ENCODE results near the gene DCDC2B. TPM values are rescaled to one million over a fixed set of nuclear protein-coding genes. Genes with fewer than 3 reads are reported as not detected.

The DCDC2B gene
- total RNA-seq, 4 donors from 2014 or later = not detected

- no peak for TF ChIP-seq CTCF (IDR thresholded peaks at IDR 0.05; ENCODE audit: low read depth)
Observed at GRCh38 chr1:32179443-32180185, 29.3 kb upstream of the DCDC2B start, which contains the start of gene TXLNA. Gene TXLNA (plus strand): TSS chr1:32179675. CDS start chr1:32180346, 671 bp downstream.

- TF ChIP-seq CTCF (IDR thresholded peaks at IDR 0.05; ENCODE audit: low read depth) = no peak
Observed at GRCh38 chr1:32180186-32181060, 28.5 kb upstream of the DCDC2B start.

- no peak for TF ChIP-seq CTCF (IDR thresholded peaks at IDR 0.05; ENCODE audit: low read depth)
Observed at GRCh38 chr1:32181065-32181464, 27.8 kb upstream of the DCDC2B start.

GRCh38 chr1:32181563-32181962 is 27.3 kb upstream of the DCDC2B start:
- TF ChIP-seq CTCF (IDR thresholded peaks at IDR 0.05; ENCODE audit: low read depth) = no peak

- TF ChIP-seq CTCF (IDR thresholded peaks at IDR 0.05; ENCODE audit: low read depth) = no peak
Observed at GRCh38 chr1:32182060-32182459, 26.8 kb upstream of the DCDC2B start.

GRCh38 chr1:32184650-32185049 is 24.2 kb upstream of the DCDC2B start:
- no peak for TF ChIP-seq CTCF (IDR thresholded peaks at IDR 0.05; ENCODE audit: low read depth)

- no peak for TF ChIP-seq CTCF (IDR thresholded peaks at IDR 0.05; ENCODE audit: low read depth)
Observed at GRCh38 chr1:32186077-32186476, 22.8 kb upstream of the DCDC2B start.
